SJSA1 (cell line): ENCODE data around the gene PEMT. TPM values are rescaled to one million over a fixed set of nuclear protein-coding genes. Genes with fewer than 3 reads are reported as not detected.
"Not testable (repeated sequence)": the region's sequence is repeated elsewhere in the genome, so short reads cannot be mapped to it uniquely, and the experiment has no call there.

Experiments
- DNase-seq, 2 experiments: peaks; one replicate each; pipeline ENCODE4 v3.0.0-alpha.2; 2015 to 2020; ENCODE audit warnings: low spot score in 2 of 2, low read depth in 1 of 2
- H3K27ac ChIP-seq: fragments of 250-450 bp; sonication (Bioruptor Pico); 2 replicates; pipeline ENCODE4 v1.5.1; 2020; ENCODE audit warnings: mild to moderate bottlenecking, moderate library complexity
- H3K27me3 ChIP-seq: fragments of 250-450 bp; sonication (Bioruptor Pico); replicated peaks from 2 replicates; pipeline ENCODE4 v1.5.1; 2020; ENCODE audit warnings: mild to moderate bottlenecking, moderate library complexity
- H3K36me3 ChIP-seq: fragments of 250-450 bp; sonication (Bioruptor Pico); 2 replicates; pipeline ENCODE4 v1.5.1; 2020; ENCODE audit warnings: mild to moderate bottlenecking
- H3K4me1 ChIP-seq: fragments of 250-450 bp; sonication (Bioruptor Pico); replicated peaks from 2 replicates; pipeline ENCODE4 v1.6.1; 2021; ENCODE audit warnings: mild to moderate bottlenecking
- H3K4me3 ChIP-seq: fragments of 250-450 bp; sonication (Bioruptor Pico); 2 replicates; pipeline ENCODE4 v1.5.1; 2020; ENCODE audit warnings: mild to moderate bottlenecking
- H3K9me3 ChIP-seq: fragments of 250-450 bp; sonication (Bioruptor Pico); replicated peaks from 2 replicates; pipeline ENCODE4 v1.5.1; 2020; ENCODE audit warnings: mild to moderate bottlenecking
- total RNA-seq: library from RNA; depleted of rRNA; stranded (reverse); fragments of >200 nt; shearing (Covaris generic); gene quantifications from 2 replicates; pipeline ENCODE4 v1.2.3, GENCODE V29; 2014

Gene PEMT
- total RNA-seq, 1 experiment from 2014 or later = 49.2 TPM

- Histone ChIP-seq H3K4me1 (peaks cover 14% of the 10 kb centered on the region), H3K4me3 (no peak overlapping the region), H3K27ac (no peak overlapping the region), H3K27me3 (0 out of 2 replicates have a peak, but pooled peaks cover 4% of the 10 kb centered on the region), H3K36me3 (peaks cover 15% of the 10 kb centered on the region), H3K9me3 (no peaks in the 10 kb centered on the region)
- no peak for DNase-seq
Measured at GRCh38 chr17:17474341-17474740, 117.2 kb downstream of the PEMT start.

GRCh38 chr17:17472333-17472920, 119.1 kb downstream of the PEMT start:
- H3K4me3 ChIP-seq = no peak overlapping the region
- H3K4me1 ChIP-seq = peaks cover 4% of the 10 kb centered on the region
- no peak overlapping the region for H3K27ac ChIP-seq
- no peaks in the 10 kb centered on the region for H3K9me3 ChIP-seq
- 0 out of 2 replicates have a peak, but pooled peaks cover 4% of the 10 kb centered on the region for H3K27me3 ChIP-seq
- DNase-seq = no peak
- H3K36me3 ChIP-seq = peaks cover 4% of the 10 kb centered on the region

- Histone ChIP-seq H3K36me3 (no peaks in the 10 kb centered on the region), H3K27ac (no peak overlapping the region), H3K4me3 (no peak overlapping the region), H3K27me3 (0 out of 2 replicates have a peak, but pooled peaks cover 4% of the 10 kb centered on the region), H3K9me3 (no peaks in the 10 kb centered on the region), H3K4me1 (no peaks in the 10 kb centered on the region)
- DNase-seq = no peak
Measured at GRCh38 chr17:17469996-17470395, 121.5 kb downstream of the PEMT start.

- DNase-seq = no peak
- H3K36me3 ChIP-seq = no peaks in the 10 kb centered on the region
- H3K9me3 ChIP-seq = no peaks in the 10 kb centered on the region
- 0 out of 2 replicates have a peak, but pooled peaks cover 8% of the 10 kb centered on the region for H3K27me3 ChIP-seq
- no peak overlapping the region for H3K4me3 ChIP-seq
- no peaks in the 10 kb centered on the region for H3K4me1 ChIP-seq
- H3K27ac ChIP-seq = no peak overlapping the region
Measured at GRCh38 chr17:17469358-17469757, 122.2 kb downstream of the PEMT start.

GRCh38 chr17:17468217-17469010, 123.1 kb downstream of the PEMT start:
- H3K9me3 ChIP-seq = no peaks in the 10 kb centered on the region
- H3K4me3 ChIP-seq = no peak overlapping the region
- H3K27ac ChIP-seq = no peak overlapping the region
- no peaks in the 10 kb centered on the region for H3K36me3 ChIP-seq
- 0 out of 2 replicates have a peak, but pooled peaks cover 8% of the 10 kb centered on the region for H3K27me3 ChIP-seq
- no peaks in the 10 kb centered on the region for H3K4me1 ChIP-seq
- no peak for DNase-seq

- Histone ChIP-seq H3K4me3 (no peak overlapping the region), H3K27me3 (0 out of 2 replicates have a peak, but pooled peaks cover 8% of the 10 kb centered on the region)
Measured at GRCh38 chr17:17467720-17468119, 123.8 kb downstream of the PEMT start.

GRCh38 chr17:17467016-17467415, 124.5 kb downstream of the PEMT start:
- H3K27me3 ChIP-seq = 0 out of 2 replicates have a peak, but pooled peaks cover 6% of the 10 kb centered on the region

More at GRCh38 chr17:17467720-17468119, 123.8 kb downstream of the PEMT start:
- H3K4me1 ChIP-seq = no peaks in the 10 kb centered on the region
- no peak for DNase-seq
- H3K36me3 ChIP-seq = no peaks in the 10 kb centered on the region
- no peak overlapping the region for H3K27ac ChIP-seq
- H3K9me3 ChIP-seq = no peaks in the 10 kb centered on the region

GRCh38 chr17:17466511-17466910, 125.0 kb downstream of the PEMT start:
- Histone ChIP-seq H3K27ac (no peak overlapping the region), H3K4me1 (no peaks in the 10 kb centered on the region), H3K4me3 (no peak overlapping the region), H3K9me3 (no peaks in the 10 kb centered on the region), H3K27me3 (0 out of 2 replicates have a peak, but pooled peaks cover 4% of the 10 kb centered on the region), H3K36me3 (no peaks in the 10 kb centered on the region)
- DNase-seq = no peak

More at GRCh38 chr17:17467016-17467415, 124.5 kb downstream of the PEMT start:
- no peaks in the 10 kb centered on the region for H3K9me3 ChIP-seq
- no peaks in the 10 kb centered on the region for H3K36me3 ChIP-seq
- no peak for DNase-seq
- no peak overlapping the region for H3K27ac ChIP-seq
- H3K4me3 ChIP-seq = no peak overlapping the region
- H3K4me1 ChIP-seq = no peaks in the 10 kb centered on the region

- H3K27me3 ChIP-seq, H3K4me3 ChIP-seq, DNase-seq, H3K4me1 ChIP-seq, H3K9me3 ChIP-seq, H3K27ac ChIP-seq, H3K36me3 ChIP-seq: not testable (repeated sequence)
Measured at GRCh38 chr17:17465878-17466277, 125.6 kb downstream of the PEMT start.

- Histone ChIP-seq H3K9me3 (no peaks in the 10 kb centered on the region), H3K4me3 (no peak overlapping the region), H3K27me3 (peaks cover 4% of the 10 kb centered on the region; the same call in 1 of the 2 replicates), H3K27ac (no peak overlapping the region), H3K4me1 (no peaks in the 10 kb centered on the region), H3K36me3 (no peaks in the 10 kb centered on the region)
- no peak for DNase-seq
Measured at GRCh38 chr17:17463821-17464220, 127.7 kb downstream of the PEMT start.

GRCh38 chr17:17462048-17462824, 129.3 kb downstream of the PEMT start:
- no peak for DNase-seq
- H3K27me3 ChIP-seq = peaks cover 4% of the 10 kb centered on the region; the same call in 1 of the 2 replicates
- no peak overlapping the region for H3K4me3 ChIP-seq
- no peak overlapping the region for H3K27ac ChIP-seq
- no peaks in the 10 kb centered on the region for H3K9me3 ChIP-seq
- H3K4me1 ChIP-seq = no peaks in the 10 kb centered on the region
- no peaks in the 10 kb centered on the region for H3K36me3 ChIP-seq

GRCh38 chr17:17460038-17460437, 131.5 kb downstream of the PEMT start:
- peaks cover 3% of the 10 kb centered on the region; the same call in 1 of the 2 replicates for H3K4me1 ChIP-seq
- no peaks in the 10 kb centered on the region for H3K36me3 ChIP-seq
- no peak overlapping the region for H3K4me3 ChIP-seq
- DNase-seq = no peak
- no peaks in the 10 kb centered on the region for H3K9me3 ChIP-seq
- no peak overlapping the region for H3K27ac ChIP-seq
- peaks cover 4% of the 10 kb centered on the region; the same call in 1 of the 2 replicates for H3K27me3 ChIP-seq

- no peak for DNase-seq
- no peaks in the 10 kb centered on the region for H3K36me3 ChIP-seq
- peaks cover 3% of the 10 kb centered on the region; the same call in 1 of the 2 replicates for H3K4me1 ChIP-seq
- no peaks in the 10 kb centered on the region for H3K9me3 ChIP-seq
- no peak overlapping the region for H3K27ac ChIP-seq
- H3K4me3 ChIP-seq = no peak overlapping the region
- no peaks in the 10 kb centered on the region; the same call in 1 of the 2 replicates for H3K27me3 ChIP-seq
Measured at GRCh38 chr17:17457680-17458079, 133.8 kb downstream of the PEMT start.
